GM13977 (cell line): ENCODE data around the gene UBE3D.

Source experiments
- DNase-seq: peaks from one replicate; pipeline ENCODE4 v3.0.0; 2012; ENCODE audit warnings: low spot score
- in situ Hi-C: fragments of 300-500 bp; cut with MboI; formaldehyde crosslinking; loops from one replicate; pipeline ENCODE4 v1.12.0; 2022; ENCODE audit warnings: low sequenced_read_pairs, low pct_unique_long_range_greater_than_20kb, mixed read lengths, inconsistent platforms; ENCODE audit not compliant: unreplicated experiment
- TF ChIP-seq, protein P1 (sequence below): IDR thresholded peaks from 2 replicates; pipeline ENCODE4 v1.5.1; 2012; ENCODE audit warnings: mild to moderate bottlenecking, control low read depth; ENCODE audit not compliant: insufficient read depth; ENCODE audit errors: extremely low read depth, missing control alignments

The UBE3D gene

DNA sequence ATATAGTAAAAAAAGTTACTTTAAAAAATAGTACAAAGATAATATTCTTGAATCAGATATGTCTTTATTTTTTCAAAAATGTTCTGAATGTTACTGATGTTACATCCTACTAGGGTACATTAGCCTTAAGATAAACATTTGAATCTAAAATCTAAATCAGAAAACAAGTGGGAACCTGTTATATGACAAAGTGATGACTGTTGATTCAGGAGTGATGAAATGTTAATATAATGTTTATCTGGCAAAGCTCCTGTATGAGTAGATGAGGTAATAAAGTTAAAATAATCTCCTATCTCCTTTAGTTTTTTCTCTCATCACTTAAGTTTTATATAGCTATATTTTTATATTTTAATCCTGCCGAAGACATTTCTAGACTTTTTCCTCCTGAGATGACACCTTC, 6.1 kb upstream of the UBE3D start:
- TF ChIP-seq, protein P1, sequence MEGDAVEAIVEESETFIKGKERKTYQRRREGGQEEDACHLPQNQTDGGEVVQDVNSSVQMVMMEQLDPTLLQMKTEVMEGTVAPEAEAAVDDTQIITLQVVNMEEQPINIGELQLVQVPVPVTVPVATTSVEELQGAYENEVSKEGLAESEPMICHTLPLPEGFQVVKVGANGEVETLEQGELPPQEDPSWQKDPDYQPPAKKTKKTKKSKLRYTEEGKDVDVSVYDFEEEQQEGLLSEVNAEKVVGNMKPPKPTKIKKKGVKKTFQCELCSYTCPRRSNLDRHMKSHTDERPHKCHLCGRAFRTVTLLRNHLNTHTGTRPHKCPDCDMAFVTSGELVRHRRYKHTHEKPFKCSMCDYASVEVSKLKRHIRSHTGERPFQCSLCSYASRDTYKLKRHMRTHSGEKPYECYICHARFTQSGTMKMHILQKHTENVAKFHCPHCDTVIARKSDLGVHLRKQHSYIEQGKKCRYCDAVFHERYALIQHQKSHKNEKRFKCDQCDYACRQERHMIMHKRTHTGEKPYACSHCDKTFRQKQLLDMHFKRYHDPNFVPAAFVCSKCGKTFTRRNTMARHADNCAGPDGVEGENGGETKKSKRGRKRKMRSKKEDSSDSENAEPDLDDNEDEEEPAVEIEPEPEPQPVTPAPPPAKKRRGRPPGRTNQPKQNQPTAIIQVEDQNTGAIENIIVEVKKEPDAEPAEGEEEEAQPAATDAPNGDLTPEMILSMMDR = no peak
- in situ Hi-C loops = loop anchor here (25.0 kb wide), 1 partner anchor 441 kb away; the partner anchor contains the start of gene PRSS35
- DNase-seq = no peak

DNA sequence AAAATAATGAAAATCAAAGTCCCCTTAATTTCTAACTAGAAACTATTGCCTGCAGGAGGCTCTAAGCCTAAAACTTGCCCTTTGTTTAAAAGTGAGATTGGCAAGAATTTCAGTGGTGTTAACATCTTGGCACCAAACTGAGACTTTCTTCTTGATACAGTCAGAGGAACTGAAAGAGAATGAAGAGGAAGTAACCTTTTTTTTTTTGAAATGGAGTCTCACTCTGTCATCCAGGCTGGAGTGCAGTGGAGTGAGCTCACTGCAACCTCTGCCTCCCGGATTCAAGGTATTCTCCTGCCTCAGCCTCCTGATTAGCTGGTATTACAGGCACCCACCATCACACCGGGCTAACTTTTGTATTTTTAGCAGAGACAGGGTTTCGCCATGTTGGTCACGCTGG, 5.4 kb upstream of the UBE3D start:
- in situ Hi-C loops = loop anchor here (25.0 kb wide), 1 partner anchor 441 kb away; the partner anchor contains the start of gene PRSS35
- TF ChIP-seq, protein P1 = no peak
- peak; percentile 34 for DNase-seq

DNA sequence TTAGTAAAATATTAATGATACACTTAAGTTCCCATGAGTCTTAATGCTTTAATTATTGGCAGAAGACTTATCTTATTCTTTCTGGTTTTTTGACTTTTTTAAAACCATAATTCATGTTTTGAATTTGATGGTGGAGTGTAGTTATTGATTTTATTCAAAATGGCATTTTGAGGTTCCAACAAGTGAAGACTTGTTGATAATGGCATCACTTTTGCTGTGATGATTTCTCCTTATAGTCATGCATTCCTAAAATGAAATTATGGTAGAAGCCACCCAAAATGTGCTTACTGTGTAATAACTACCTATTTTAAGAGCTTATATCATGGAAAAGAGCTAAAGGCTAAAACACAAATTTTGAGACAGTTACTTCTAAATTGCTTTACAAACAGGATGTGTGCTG, 4.0 kb upstream of the UBE3D start:
- DNase-seq = no peak
- in situ Hi-C loops = loop anchor here (5.0 to 25.0 kb wide), 2 partner anchors 153 to 443 kb away; partner anchors contain the start of gene PRSS35
- TF ChIP-seq, protein P1 = no peak

DNA sequence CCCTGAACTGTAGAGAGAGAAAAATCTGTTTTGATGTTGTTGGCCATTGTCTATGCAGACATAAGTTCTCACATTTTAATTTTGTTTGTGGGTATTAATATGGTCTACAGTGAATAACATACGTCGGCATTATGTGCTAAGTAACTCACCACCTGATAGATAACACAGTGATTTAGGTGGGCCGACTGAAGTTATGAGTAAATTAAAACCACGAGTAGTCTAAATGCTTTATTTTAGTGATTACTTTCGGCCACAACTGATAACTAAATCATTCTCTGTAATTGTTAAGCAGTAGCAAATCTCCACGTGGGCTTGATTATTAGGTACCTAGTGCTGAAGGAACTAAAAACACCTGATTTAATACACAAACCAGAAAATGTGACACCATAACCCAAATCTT, 3.0 kb upstream of the UBE3D start:
- TF ChIP-seq, protein P1 = no peak
- DNase-seq = no peak
- in situ Hi-C loops = loop anchor here (5.0 to 25.0 kb wide), 2 partner anchors 154 to 444 kb away; partner anchors contain the start of gene PRSS35

DNA sequence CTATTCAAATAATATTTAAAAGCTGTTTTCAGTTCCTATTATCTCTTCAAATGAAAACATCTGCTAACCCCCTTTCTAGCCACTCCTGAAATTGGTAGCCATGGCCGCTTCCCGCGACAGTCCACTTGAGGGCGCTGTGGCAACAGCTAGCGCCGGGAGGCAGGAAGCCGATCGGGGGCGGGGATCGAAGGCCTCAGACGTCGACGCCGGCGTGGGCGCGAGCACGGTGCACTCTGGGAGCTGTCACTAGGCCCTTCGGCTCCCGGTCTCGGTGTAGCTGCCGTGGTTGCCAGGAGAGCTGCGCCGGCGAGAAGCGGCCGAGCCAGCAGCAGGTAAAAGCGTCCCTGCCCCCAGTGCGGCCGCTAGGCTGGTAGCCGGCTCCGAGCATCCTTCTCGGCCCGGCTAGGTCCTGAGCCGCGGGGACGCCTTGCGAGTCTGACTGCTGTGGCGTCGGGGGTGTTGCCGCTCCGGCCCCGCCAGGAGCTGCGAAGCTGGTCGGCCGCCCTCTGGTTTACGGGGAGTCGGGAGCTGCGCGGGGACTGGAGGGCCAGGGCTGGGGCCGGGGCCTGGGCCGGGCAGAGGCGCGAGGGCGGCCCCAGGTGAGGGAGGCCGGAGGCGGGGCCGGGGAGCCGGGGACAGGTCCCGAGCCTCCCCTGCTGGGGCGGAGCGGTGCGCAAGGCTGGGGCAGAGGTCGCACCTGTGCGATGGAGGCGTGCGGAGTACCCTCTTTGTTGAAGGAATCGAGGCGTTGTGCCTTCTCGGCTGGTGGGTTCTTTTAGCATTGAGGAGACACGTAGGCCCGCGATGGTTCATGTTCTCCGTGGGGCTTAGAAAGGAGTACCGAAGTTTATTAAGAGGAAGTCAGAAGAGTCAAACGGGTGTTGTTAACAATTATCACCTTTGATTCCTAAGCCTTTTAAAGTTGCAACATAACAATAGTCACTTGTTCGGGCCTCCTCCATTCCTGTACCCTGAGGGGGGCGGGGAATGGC, 2.1 kb upstream of the UBE3D start, which contains the start of gene DOP1A:
Gene DOP1A (plus strand): TSS at position 224 of the 992 bp plus-strand sequence. CDS start 29,307 bp downstream, outside the sequence.
- in situ Hi-C loops = loop anchor here (5.0 to 25.0 kb wide), 2 partner anchors 155 to 445 kb away; partner anchors contain the start of gene PRSS35
- TF ChIP-seq, protein P1 = peak; percentile 97

DNA sequence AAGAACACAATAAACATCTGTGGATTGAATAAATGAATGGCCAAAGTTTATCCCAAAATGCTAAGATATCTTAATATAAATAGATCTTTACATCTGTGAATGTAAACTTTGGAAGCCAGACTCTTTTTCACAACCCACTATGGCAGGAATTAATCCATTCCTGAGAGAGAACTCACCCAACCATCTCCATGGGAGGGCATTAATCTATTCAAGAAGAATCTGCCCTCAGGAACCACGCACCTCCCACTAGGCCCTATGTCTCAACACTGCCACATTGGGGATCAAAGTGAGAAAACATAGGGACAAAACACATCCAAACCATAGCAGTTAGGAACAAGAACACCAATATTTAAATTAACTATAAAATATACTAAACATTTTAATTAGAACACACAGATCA, 3.4 kb downstream of the UBE3D start:
- TF ChIP-seq, protein P1 = no peak
- DNase-seq = no peak

More for the DNA sequence above, 2.1 kb upstream of the UBE3D start, which contains the start of gene DOP1A:
- peak; percentile 94 for DNase-seq

More for the DNA sequence above, 3.4 kb downstream of the UBE3D start:
- in situ Hi-C loops = loop anchor here (25.0 kb wide), 1 partner anchor 450 kb away; the partner anchor contains the start of gene PRSS35
